Tibial nerve (tissue), 4 donors: Measurements from ENCODE around the gene FCGR3B. TPM values are rescaled to one million over a fixed set of nuclear protein-coding genes. Genes with fewer than 3 reads are reported as not detected.
"Not testable (repeated sequence)": the region's sequence is repeated elsewhere in the genome, so short reads cannot be mapped to it uniquely, and the experiment has no call there.

Experiments used
- DNase-seq, 2 donors: peaks; one replicate each; pipeline ENCODE4 v3.0.0-alpha.2; 2019; ENCODE audit warnings: low spot score in 2 of 2
- H3K27ac ChIP-seq, 4 donors: fragments of 200-600 bp; sonication (generic) in 3 of 4; one replicate each; pipeline ENCODE4 v1.5.1; 2017 to 2019; ENCODE audit warnings: mild to moderate bottlenecking in 1 of 4
- H3K27me3 ChIP-seq, 2 donors: fragments of 200-600 bp; sonication (generic) in 1 of 2; one replicate each; pipeline versions ENCODE4 v1.5.1 to v1.6.0; 2017 to 2019
- H3K36me3 ChIP-seq, 3 donors: fragments of 200-600 bp; sonication (generic); one replicate each; pipeline ENCODE4 v1.5.1; 2018 to 2019
- H3K4me1 ChIP-seq, 4 donors: fragments of 200-600 bp; sonication (generic) in 3 of 4; one replicate each; pipeline ENCODE4 v1.5.1; 2017 to 2019
- H3K4me3 ChIP-seq, 4 donors: fragments of 200-600 bp; sonication (generic) in 3 of 4; one replicate each; pipeline ENCODE4 v1.5.1; 2017 to 2019; ENCODE audit warnings: mild to moderate bottlenecking in 1 of 4, moderate library complexity in 1 of 4
- H3K9me3 ChIP-seq, 4 donors: fragments of 200-600 bp; sonication (generic) in 3 of 4; one replicate each; pipeline ENCODE4 v1.5.1; 2017 to 2019
- CTCF ChIP-seq, 5 experiments: fragments of 200-600 bp in 3 of 5; fragments of 450-650 bp in 2 of 5; sonication (generic) in 3 of 5; IDR thresholded peaks; one replicate each; pipeline ENCODE4 v1.5.1; 2016 to 2019; ENCODE audit warnings: antibody characterized with exemption in 5 of 5, mild to moderate bottlenecking in 3 of 5, moderate library complexity in 2 of 5
- WGBS, 2 donors: methylation state at CpG; one replicate each; pipeline ENCODE4 v1.1.5; 2018; 5-methylcytosine and 5-hydroxymethylcytosine counted together
- total RNA-seq, 4 donors: library from RNA; depleted of rRNA; stranded (reverse); fragments of >200 nt; gene quantifications; one replicate each; pipeline ENCODE4 v1.1.0, GENCODE V29; 2016

Gene FCGR3B
- total RNA-seq, 4 donors from 2014 or later: 0.63 to 2.8 (median 1.8) TPM; not detected in 1

- not testable (repeated sequence) for H3K27me3 ChIP-seq, H3K36me3 ChIP-seq, H3K27ac ChIP-seq, H3K4me3 ChIP-seq, DNase-seq, H3K9me3 ChIP-seq, H3K4me1 ChIP-seq
- no CpG with 5 or more reads among the region's 4 CpGs for WGBS, 2 donors
Observed at GRCh38 chr1:161664689-161665088, 33.7 kb upstream of the FCGR3B start.

- not testable (repeated sequence) for H3K9me3 ChIP-seq, DNase-seq, H3K36me3 ChIP-seq, H3K27me3 ChIP-seq, H3K27ac ChIP-seq, H3K4me1 ChIP-seq, H3K4me3 ChIP-seq
- WGBS, 2 donors: no CpG with 5 or more reads among the region's 1 CpG
Observed at GRCh38 chr1:161663569-161663968, 32.6 kb upstream of the FCGR3B start.

GRCh38 chr1:161662684-161663339, 31.8 kb upstream of the FCGR3B start, which contains the start of gene FCGR2B:
Gene FCGR2B, plus strand, starts transcription at chr1:161663143. Its CDS starts 99 bp downstream, at chr1:161663242.
- H3K27ac ChIP-seq, H3K4me1 ChIP-seq, H3K27me3 ChIP-seq, DNase-seq, H3K9me3 ChIP-seq, H3K4me3 ChIP-seq, H3K36me3 ChIP-seq: not testable (repeated sequence)
- no CpG with 5 or more reads among the region's 4 CpGs for WGBS, 2 donors

GRCh38 chr1:161661660-161662311, 30.8 kb upstream of the FCGR3B start:
- DNase-seq, H3K4me3 ChIP-seq, H3K36me3 ChIP-seq, H3K27me3 ChIP-seq, H3K27ac ChIP-seq, H3K9me3 ChIP-seq, H3K4me1 ChIP-seq: not testable (repeated sequence)
- WGBS, 2 donors: 61% methylated on average over 2 of the region's 9 CpGs; no CpG with 5 or more reads in 1 of the 2 donors

GRCh38 chr1:161658524-161658923, 27.5 kb upstream of the FCGR3B start:
- not testable (repeated sequence) for H3K9me3 ChIP-seq, H3K27me3 ChIP-seq, H3K4me3 ChIP-seq, H3K36me3 ChIP-seq, H3K27ac ChIP-seq, DNase-seq, H3K4me1 ChIP-seq

GRCh38 chr1:161653971-161654370, 23.0 kb upstream of the FCGR3B start:
- 33 to 87% methylated on average over 3 to 6 of the region's 6 CpGs for WGBS, 2 donors
- H3K27ac ChIP-seq, DNase-seq, H3K4me3 ChIP-seq, H3K4me1 ChIP-seq, H3K36me3 ChIP-seq, H3K9me3 ChIP-seq, H3K27me3 ChIP-seq: not testable (repeated sequence)

- not testable (repeated sequence) for H3K9me3 ChIP-seq, H3K27ac ChIP-seq, H3K4me1 ChIP-seq, H3K4me3 ChIP-seq, DNase-seq, H3K27me3 ChIP-seq, H3K36me3 ChIP-seq
- 44 to 61% methylated on average over 2 of the region's 7 CpGs for WGBS, 2 donors
Observed at GRCh38 chr1:161653541-161653940, 22.6 kb upstream of the FCGR3B start.

GRCh38 chr1:161647507-161648360, 16.8 kb upstream of the FCGR3B start:
- H3K4me1 ChIP-seq, H3K27me3 ChIP-seq, H3K36me3 ChIP-seq, H3K9me3 ChIP-seq, H3K4me3 ChIP-seq, H3K27ac ChIP-seq, DNase-seq: not testable (repeated sequence)
- TF ChIP-seq CTCF (IDR thresholded peaks at IDR 0.05): peak in 2 of 5 experiments; percentile 31 to 55
- WGBS, 2 donors: 53 to 54% methylated on average over 5 to 11 of the region's 13 CpGs

GRCh38 chr1:161644855-161645254, 13.9 kb upstream of the FCGR3B start:
- not testable (repeated sequence) for H3K27me3 ChIP-seq

GRCh38 chr1:161643481-161644208, 12.7 kb upstream of the FCGR3B start:
- 72 to 81% methylated on average over 1 to 5 of the region's 5 CpGs for WGBS, 2 donors
- not testable (repeated sequence) for DNase-seq, H3K4me3 ChIP-seq, H3K4me1 ChIP-seq, H3K27me3 ChIP-seq, H3K36me3 ChIP-seq, H3K9me3 ChIP-seq, H3K27ac ChIP-seq

More at GRCh38 chr1:161644855-161645254, 13.9 kb upstream of the FCGR3B start:
- H3K4me1 ChIP-seq, H3K36me3 ChIP-seq, H3K9me3 ChIP-seq, H3K27ac ChIP-seq, H3K4me3 ChIP-seq, DNase-seq: not testable (repeated sequence)
- WGBS, 2 donors: 35 to 67% methylated on average over 1 of the region's 1 CpG
